NCI-H1417 treated with DMSO at 0.1 percent for 48 hours (cell line): Measurements from ENCODE around the gene PTPN13.

Experiments used
- DNase-seq: peaks from one replicate; lab custom pipeline; 2025; lab: John Stamatoyannopoulos, UW

Gene PTPN13

GRCh38 chr4:86592553-86593249 lies 1.4 kb upstream of the PTPN13 start:
- DNase-seq, result no peak

DNA sequence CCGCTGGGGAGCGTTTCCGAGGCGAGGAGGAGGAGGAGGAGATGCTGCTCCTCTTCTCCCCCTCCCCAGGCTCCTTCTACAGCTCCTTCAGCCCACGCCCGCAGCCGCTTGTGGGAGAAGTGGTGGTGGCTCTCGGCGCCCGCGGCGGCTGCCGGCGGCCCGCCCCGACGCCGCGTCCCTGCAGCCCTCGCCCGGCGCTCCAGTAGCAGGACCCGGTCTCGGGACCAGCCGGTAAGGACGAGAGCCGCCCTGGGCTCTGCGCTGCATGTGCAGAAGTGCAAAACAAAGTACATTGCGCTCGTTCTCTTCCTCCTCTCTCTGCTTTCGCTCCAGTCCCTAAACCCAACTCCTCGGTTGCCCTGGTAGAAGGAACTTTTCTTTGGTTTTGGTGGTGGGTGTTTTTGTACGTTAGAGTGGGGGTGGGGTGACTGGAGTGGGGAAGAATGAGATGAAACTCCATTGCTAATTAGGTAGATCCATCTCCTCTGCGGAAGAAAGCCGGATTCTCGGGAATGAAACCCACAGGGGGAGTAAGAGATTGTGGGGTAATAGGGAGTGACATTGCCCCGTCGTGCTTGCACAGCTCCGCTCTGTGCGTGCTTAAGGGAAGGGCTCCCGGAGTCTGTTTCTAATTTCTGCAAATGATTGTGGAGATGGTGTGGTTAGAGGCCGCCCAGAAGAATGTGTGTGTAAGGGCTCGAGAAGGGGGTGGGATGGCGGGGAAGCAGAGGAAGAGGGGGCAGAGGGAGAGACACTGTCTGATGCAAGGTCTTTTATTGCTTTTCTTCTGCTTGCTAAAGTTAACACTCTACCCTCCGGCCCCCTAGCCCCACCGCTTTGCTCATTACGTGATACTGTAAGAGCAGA lies 677 bp downstream of the PTPN13 start:
- no peak for DNase-seq

DNA sequence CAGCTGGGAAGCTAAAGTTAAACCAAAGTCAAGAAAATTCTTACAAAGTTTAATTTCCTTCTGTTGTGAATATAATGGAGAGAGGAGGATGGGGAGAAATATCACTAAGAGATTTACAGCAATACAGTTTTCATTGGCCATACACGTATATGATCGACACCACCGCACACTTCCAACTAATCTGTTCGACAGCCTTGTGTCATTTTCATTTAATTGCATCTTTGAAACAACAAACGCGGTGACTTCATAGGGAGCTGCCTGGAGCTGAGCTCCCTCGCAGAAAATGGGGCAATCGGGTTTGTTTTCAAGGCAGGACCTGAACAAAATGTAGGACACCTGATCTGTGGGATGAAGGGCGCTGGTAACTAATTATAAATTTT lies 1.3 kb downstream of the PTPN13 start:
- no peak for DNase-seq

DNA sequence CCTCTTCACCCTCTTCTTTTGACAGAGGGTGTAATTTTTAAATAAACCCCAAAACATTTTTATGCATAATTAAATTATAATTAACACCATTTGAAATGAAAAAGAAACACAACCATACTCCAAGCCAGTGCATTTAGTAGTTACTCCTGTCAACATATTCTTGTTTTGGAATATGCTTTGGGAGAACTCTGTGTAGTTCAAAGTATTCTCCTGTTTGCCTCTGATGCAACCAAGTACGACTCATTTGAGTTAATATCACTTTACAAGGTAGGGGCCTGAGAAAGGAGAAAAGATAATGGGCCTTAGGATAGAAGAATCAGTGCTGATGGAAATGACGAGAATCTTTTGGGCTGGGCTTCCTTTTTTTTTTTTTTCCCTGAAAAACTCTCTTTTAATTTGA lies 2.7 kb downstream of the PTPN13 start:
- no peak for DNase-seq

DNA sequence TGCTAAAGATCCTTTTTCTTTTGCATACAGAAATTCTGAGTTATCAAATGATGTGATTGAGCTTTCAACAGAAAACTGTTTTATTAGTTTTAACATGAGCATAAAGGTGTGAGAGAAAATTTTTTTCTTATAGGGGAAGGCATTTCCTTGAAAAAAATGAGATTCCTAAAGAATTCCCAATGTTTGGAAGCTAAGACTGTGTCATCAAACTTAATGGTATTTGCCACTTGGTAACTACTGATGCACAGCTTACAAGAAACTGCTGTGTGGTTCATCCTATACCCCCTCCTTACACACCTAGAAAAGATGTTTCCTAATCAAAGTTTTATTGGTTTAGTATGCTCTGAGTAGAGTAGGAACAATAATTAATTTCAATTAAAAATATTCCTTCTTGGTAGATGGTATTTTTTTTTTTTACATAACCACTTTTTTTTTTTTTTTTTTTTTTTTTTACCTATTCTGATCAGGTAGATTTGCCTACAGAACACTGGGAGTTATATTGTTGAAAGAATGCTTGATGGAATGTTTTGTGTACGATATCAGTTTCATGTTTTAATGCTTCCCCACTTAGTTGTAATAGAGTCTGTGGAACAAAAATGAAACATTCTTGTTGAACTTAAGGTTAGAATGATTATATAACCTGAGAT lies 6.0 kb downstream of the PTPN13 start:
- no peak for DNase-seq

DNA sequence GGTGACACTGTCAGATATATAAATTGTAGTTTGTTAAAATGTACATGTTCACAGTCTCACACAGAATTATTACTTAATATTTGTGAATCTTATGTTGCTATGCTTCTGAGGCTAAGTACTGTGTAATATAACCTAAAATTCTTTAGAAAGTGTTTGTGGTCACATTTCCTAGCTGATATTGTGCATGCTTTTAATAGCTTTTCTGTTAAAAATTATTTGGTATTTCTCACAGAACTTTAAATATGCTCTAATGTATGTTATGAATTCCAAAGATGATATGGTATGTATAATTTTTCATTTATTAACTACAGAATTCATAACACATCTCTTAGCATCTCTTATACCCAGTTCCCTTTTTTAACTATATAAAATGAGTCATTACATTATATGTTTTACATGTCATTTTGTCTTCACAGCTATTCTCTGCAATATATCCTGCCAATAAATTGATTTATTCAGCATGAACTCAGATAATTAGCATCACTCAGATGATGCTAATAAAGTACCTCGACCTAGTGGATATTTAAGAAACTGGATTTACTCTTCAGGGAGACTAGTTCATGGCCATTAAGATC lies 9.3 kb downstream of the PTPN13 start:
- no peak for DNase-seq

GRCh38 chr4:86606809-86607208 lies 12.7 kb downstream of the PTPN13 start:
- no peak for DNase-seq

GRCh38 chr4:86608757-86609375 lies 14.8 kb downstream of the PTPN13 start:
- no peak for DNase-seq

DNA sequence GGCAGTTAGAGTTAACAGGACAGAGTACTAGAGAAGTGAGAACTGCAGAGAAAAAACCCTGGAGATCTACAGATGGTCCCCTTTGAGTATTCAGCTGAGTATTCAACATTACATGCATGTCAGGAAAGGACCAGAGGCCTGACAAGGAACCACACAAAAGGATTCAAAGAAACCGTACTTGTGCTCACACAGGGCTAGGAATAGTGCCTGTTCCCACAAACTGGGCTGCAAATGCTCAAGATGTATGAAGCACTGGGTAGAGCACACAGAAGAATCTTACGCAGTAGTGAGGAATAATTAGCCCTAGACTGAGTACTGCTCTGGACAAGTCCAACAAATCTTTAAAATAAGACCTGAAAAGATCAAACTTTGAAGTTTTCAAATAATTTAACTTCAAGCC lies 17.6 kb downstream of the PTPN13 start:
- DNase-seq, result no peak

GRCh38 chr4:86613734-86614133 lies 19.6 kb downstream of the PTPN13 start:
- no peak for DNase-seq

- DNase-seq, result no peak
Observed at GRCh38 chr4:86614865-86615264, 20.8 kb downstream of the PTPN13 start.

DNA sequence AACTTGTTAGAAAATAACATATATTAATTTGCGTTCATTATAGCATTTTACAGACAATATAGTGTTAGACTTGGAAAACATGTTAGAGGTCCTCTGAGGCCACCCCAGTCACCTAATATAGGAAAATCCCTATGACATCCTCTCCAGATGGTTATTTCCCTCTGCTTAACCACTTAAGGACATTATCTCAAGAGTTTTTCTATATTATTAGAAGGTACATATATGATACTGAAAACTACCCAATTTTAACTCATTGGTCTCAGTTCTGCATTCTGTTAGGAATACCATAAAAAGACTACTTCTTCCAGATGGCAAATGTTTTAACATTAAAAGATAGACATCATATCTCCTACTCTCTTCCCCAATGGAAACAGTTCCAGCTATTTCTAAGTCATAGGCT lies 21.4 kb downstream of the PTPN13 start:
- DNase-seq, result no peak

DNA sequence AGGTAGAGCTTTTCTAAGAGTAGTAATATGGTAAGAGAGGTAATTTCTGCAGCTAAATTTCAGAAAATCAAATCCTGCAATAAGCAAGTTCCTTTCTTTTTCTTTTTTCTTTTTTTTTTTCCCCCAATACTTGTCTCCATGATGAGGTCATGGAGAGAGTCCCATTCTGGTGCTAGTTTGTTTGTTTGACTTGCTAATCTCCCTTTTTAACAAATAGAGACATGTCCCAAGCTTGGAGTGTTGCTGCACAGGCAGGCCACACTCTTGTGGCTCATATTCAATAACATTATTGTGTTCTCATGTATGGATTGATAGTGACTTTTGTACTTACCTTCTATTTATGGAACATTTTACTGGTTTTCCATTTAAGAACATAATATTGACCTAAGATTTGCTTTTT lies 25.5 kb downstream of the PTPN13 start:
- no peak for DNase-seq

DNA sequence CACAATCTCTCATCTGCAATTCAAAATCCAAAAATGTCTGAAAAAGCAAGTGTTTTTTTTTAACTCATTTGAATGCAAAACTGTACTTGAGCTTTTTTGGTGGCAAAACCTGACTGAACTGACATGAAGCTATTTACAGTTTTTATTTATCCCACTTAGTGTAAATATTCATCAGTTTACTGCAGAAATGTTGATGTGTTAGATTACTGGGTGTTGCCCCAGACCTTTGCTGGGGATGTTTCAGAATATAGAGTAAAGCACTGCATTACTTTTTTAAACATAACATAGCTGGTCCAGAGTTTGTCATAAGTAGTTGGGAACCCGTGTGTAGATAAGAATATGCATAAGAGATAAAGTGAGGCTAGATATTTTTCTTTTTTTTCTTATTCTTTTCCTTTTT lies 27.3 kb downstream of the PTPN13 start:
- no peak for DNase-seq

GRCh38 chr4:86626066-86626465 lies 32.0 kb downstream of the PTPN13 start:
- DNase-seq, result no peak

- no peak for DNase-seq
Observed at GRCh38 chr4:86627462-86628135, 33.5 kb downstream of the PTPN13 start.

DNA sequence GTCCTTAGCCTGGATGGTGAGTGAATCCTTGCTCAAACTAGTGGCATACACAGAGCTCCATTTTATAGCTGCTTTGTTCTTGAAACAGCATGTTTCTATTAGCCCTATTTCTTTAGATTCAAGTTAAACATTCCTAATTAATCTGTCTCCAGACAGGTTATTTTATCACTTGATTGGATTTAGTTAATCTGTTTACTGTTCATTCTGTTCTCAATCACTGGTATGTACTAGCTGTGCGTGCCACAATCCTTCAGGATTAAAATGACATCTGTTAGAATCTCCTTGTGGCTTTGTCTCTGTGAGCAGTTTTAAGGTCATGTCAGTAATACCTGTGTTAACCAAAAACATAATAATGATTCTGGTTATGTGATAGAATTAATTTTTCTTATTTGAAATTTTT lies 36.5 kb downstream of the PTPN13 start:
- DNase-seq, result no peak

DNA sequence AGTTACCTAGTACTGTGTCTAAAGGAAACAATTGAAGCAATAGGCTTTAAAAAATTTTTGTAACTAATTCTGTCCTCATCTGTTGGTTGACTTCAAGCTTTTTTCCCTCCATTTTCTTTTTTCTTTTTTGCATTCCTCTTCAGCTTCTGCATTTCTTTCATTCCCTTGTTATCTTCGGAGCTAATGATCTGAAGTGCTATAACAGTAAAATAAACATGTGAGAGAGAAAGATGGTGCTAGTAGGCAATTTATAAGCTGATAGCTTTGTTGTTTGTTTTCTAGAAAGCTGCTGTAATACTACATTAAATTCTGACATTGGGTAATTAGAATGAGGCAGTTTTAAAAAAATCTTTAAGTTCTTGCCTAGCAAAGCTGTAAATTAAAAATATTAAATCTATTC lies 37.1 kb downstream of the PTPN13 start:
- no peak for DNase-seq

DNA sequence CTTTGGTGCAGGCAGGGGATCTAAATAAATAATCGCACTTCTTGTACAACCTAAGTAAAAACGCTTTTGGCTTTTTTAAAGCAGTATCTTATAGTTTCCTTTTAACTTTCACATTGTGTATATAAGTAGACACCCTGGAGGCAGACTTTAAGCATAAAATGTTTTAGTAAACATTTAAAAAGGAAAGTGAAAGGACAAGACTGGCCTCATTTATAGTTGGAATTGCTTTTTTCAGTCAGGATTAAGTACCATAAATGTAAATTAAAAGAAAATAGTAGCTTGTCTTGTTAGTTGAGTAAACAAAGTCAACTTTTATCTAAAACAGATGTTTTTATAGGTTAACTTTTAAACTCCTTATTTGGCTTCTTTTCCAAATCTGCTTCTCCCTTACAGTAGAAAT lies 39.7 kb downstream of the PTPN13 start:
- DNase-seq, result no peak

DNA sequence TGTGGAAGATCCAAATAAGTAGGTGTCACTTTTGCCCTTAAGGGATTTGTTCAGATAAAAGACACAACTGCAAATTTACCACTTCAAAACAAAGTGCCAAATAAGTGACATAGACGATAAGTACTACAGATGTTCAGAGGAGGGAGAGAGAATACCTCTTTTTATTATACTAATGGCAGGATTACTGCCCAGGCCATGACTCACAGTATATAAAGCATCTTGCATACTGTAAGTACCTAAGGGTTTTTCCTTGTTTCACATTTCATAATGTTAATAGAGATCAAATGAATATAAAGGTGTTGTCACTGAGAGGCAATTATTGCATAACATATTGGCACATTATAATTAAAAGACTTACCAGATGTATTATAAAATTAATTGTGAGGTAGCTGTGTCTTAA lies 46.4 kb downstream of the PTPN13 start:
- DNase-seq, result no peak

- DNase-seq, result no peak
Observed at GRCh38 chr4:86641516-86642090, 47.5 kb downstream of the PTPN13 start.
